ENCODE results near the gene PRR16. TPM values are rescaled to one million over a fixed set of nuclear protein-coding genes. Genes with fewer than 3 reads are reported as not detected.

PRR16 gene
- total RNA-seq, 1 donor from 2014 or later: 0.29 TPM

DNA sequence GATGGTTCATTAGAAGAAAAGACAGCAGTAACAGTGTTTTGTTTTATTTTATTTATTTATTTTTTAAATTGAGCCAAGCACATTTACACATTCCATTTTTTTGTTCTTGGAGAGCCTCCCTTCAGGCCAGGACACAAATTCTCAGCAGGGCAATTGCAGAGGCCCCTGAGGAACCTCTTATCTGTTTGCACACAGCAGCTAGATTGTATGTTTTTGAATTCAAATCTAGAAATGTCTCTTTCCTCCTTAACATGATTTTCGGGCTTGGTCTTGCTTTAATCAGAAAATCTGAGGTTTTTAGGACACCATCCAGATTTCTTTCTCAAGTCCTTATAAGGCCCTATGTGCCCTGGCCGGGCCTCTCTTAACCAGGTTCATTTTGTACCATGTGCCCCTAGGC is 76.0 kb downstream of the PRR16 start:
- Mint-ChIP-seq H3K9me3 (no peaks in the 10 kb centered on the region), H3K4me1 (no peaks in the 10 kb centered on the region), H3K27ac (no peak overlapping the region), H3K4me3 (no peak overlapping the region), H3K27me3 (no peaks in the 10 kb centered on the region), H3K36me3 (ENCODE audit: low read depth) (no peaks in the 10 kb centered on the region)
- ATAC-seq (ENCODE audit: low read depth): no peak
- CTCF ChIA-PET: no interaction called here
- TF ChIP-seq CTCF (IDR thresholded peaks at IDR 0.05): no peak
- no peak for DNase-seq
- POLR2A ChIA-PET: no interaction called here
- intact Hi-C loops (cut with micrococcal nuclease): no loop called here

- no peaks in the 10 kb centered on the region for H3K9me3 Mint-ChIP-seq
- ChIA-PET CTCF (no interaction called here), POLR2A (no interaction called here)
- H3K4me1 Mint-ChIP-seq: no peaks in the 10 kb centered on the region
- ATAC-seq (ENCODE audit: low read depth): no peak
- no peak overlapping the region for H3K27ac Mint-ChIP-seq
- H3K27me3 Mint-ChIP-seq: no peaks in the 10 kb centered on the region
- DNase-seq: no peak
- H3K36me3 Mint-ChIP-seq (ENCODE audit: low read depth): no peaks in the 10 kb centered on the region
- no peak overlapping the region for H3K4me3 Mint-ChIP-seq
- intact Hi-C loops (cut with micrococcal nuclease): no loop called here
- TF ChIP-seq CTCF (IDR thresholded peaks at IDR 0.05): no peak
Measured at GRCh38 chr5:120544043-120544442, 79.9 kb downstream of the PRR16 start.

GRCh38 chr5:120545007-120545406 is 80.9 kb downstream of the PRR16 start:
- no peak for TF ChIP-seq CTCF (IDR thresholded peaks at IDR 0.05)
- ATAC-seq (ENCODE audit: low read depth) (no peak), DNase-seq (no peak)
- Mint-ChIP-seq H3K4me1 (no peaks in the 10 kb centered on the region), H3K36me3 (ENCODE audit: low read depth) (no peaks in the 10 kb centered on the region), H3K27me3 (no peaks in the 10 kb centered on the region), H3K4me3 (no peak overlapping the region), H3K9me3 (no peaks in the 10 kb centered on the region), H3K27ac (no peak overlapping the region)
- intact Hi-C loops (cut with micrococcal nuclease): no loop called here
- ChIA-PET POLR2A (no interaction called here), CTCF (no interaction called here)

DNA sequence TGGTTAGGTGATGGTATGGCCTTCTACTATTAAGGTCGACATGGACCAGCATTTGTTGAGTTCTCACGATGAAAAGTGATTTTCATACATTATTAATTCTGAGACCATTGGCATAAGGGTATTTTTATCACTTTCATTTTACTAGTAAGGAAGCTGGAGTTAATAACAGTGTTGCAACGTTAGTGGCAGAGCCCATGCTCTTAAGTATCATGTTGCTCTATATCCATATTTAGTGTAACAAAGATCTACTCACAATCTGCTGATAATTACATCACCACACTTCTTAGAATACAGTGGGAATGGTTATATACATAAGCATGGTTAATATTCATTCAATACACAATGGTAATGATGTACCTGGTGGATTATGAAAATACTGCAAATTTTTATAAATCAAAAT is 81.9 kb downstream of the PRR16 start:
- no peak for ATAC-seq (ENCODE audit: low read depth)
- no peak overlapping the region for H3K4me3 Mint-ChIP-seq
- intact Hi-C loops (cut with micrococcal nuclease): no loop called here
- no peak for DNase-seq
- no peaks in the 10 kb centered on the region for H3K4me1 Mint-ChIP-seq
- H3K27ac Mint-ChIP-seq: no peak overlapping the region
- no peaks in the 10 kb centered on the region for H3K36me3 Mint-ChIP-seq (ENCODE audit: low read depth)
- ChIA-PET POLR2A (no interaction called here), CTCF (no interaction called here)
- no peaks in the 10 kb centered on the region for H3K27me3 Mint-ChIP-seq
- H3K9me3 Mint-ChIP-seq: no peaks in the 10 kb centered on the region
- TF ChIP-seq CTCF (IDR thresholded peaks at IDR 0.05): no peak

DNA sequence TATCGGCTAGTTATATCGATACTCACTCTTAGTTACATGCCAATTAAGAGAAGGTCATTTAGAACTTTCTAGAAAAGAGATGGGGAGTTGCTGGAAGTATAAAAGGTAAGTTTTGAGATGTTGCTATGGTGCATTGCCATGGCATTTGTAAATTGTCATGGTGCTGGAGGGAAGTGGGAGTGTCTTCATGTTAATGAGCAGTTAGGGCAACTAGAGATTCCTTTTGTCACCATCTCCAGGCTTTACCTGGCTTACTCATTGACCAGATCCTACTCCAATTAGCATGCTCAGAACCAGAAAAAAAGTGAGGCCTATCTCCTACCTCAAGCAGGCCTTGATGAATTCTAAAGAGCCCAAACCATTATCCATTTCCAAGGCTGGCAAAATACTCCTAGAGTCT is 82.8 kb downstream of the PRR16 start:
- Mint-ChIP-seq H3K4me3 (no peak overlapping the region), H3K27ac (no peak overlapping the region), H3K36me3 (ENCODE audit: low read depth) (no peaks in the 10 kb centered on the region), H3K4me1 (no peaks in the 10 kb centered on the region), H3K9me3 (no peaks in the 10 kb centered on the region), H3K27me3 (no peaks in the 10 kb centered on the region)
- intact Hi-C loops (cut with micrococcal nuclease): no loop called here
- ChIA-PET POLR2A (no interaction called here), CTCF (no interaction called here)
- no peak for TF ChIP-seq CTCF (IDR thresholded peaks at IDR 0.05)
- ATAC-seq (ENCODE audit: low read depth) (no peak), DNase-seq (no peak)
